A549 treated with dexamethasone at 1 μM for 4 hours (cell line): Measurements from ENCODE around the gene IFIH1. TPM values are rescaled to one million over a fixed set of nuclear protein-coding genes. Genes with fewer than 3 reads are reported as not detected.

ENCODE experiments used
- total RNA-seq: library from RNA; stranded (reverse); fragments of 200-300 nt; extraction: Qiagen RNA extraction; gene quantifications from 5 replicates; pipeline ENCODE4 v1.2.3, GENCODE V29; 2022

The IFIH1 gene
- total RNA-seq: 0.92 to 1.1 TPM (median 1.1 TPM) in 5 replicates

GRCh38 chr2:162318328-162319180 lies at the start of gene IFIH1:
IFIH1 (minus strand) TSS chr2:162318684; CDS start chr2:162318307, 377 bp downstream.

GRCh38 chr2:162343824-162344616 lies 25.5 kb upstream of the IFIH1 start, which contains the start of gene GCA:
GCA (plus strand) TSS chr2:162344132; CDS start chr2:162344249, 117 bp downstream.

DNA sequence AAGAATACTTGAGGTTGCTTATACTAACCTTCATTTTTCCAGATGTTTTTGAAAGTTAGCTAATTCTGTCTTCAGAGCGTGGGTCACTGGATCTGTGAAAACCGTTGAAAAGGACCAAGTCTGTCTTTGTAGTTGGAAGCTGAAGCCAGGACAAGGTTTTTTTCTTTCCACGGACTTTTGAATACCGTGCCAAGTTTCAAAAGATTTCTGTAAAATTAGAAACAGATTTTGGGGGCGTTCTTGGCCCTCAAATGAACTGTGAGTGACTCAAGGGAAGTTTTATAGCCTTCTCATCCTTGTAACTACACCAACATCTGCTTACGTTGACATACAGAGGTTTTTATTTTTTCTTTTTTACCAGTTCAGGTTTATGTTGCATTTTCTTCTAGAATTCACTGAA lies 75.2 kb downstream of the IFIH1 start, which contains the start of gene FAP:
Gene FAP (minus strand): TSS at position 152 of the 400 bp plus-strand sequence. CDS start 118 bp downstream, at position 34.

Other genes starting within 250 kb of the IFIH1 start
- gene DPP4, start 244.5 kb downstream of the IFIH1 start, total RNA-seq: 0.98 to 1.4 TPM (median 1.2 TPM) in 5 replicates
- gene GCG, start 166.4 kb downstream of the IFIH1 start, total RNA-seq: 0.07 to 0.18 TPM in 2 of 5 replicates, not detected in the others
- gene FAP, start 75.2 kb downstream of the IFIH1 start, total RNA-seq: 0.08 TPM in 1 of 5 replicates, not detected in the others
- gene GCA, start 25.4 kb upstream of the IFIH1 start, total RNA-seq: 4.3 to 6.0 TPM (median 5.8 TPM) in 5 replicates